Raji (cell line): Measurements from ENCODE around the gene GAL3ST1.

ENCODE experiments used
- POLR2A ChIP-seq: IDR thresholded peaks from 2 replicates; pipeline ENCODE4 v1.6.1; 2011; ENCODE audit warnings: low read depth, low read length, control low read depth; ENCODE audit not compliant: insufficient read depth

The GAL3ST1 gene

GRCh38 chr22:30574095-30574981, at the start of gene GAL3ST1:
Gene GAL3ST1, minus strand, starts transcription at chr22:30574665. Its CDS starts 17,273 bp downstream, at chr22:30557392.
- no peak for TF ChIP-seq POLR2A

- no peak for TF ChIP-seq POLR2A
Measured at GRCh38 chr22:30617819-30618218, 43.4 kb upstream of the GAL3ST1 start.

- no peak for TF ChIP-seq POLR2A
Measured at GRCh38 chr22:30615543-30615954, 41.1 kb upstream of the GAL3ST1 start.

- no peak for TF ChIP-seq POLR2A
Measured at GRCh38 chr22:30614879-30615278, 40.4 kb upstream of the GAL3ST1 start.

- TF ChIP-seq POLR2A = no peak
Measured at GRCh38 chr22:30614268-30614667, 39.8 kb upstream of the GAL3ST1 start.

- no peak for TF ChIP-seq POLR2A
Measured at GRCh38 chr22:30612789-30613188, 38.3 kb upstream of the GAL3ST1 start.

- TF ChIP-seq POLR2A = no peak
Measured at GRCh38 chr22:30611197-30611596, 36.7 kb upstream of the GAL3ST1 start.

GRCh38 chr22:30610299-30610698, 35.8 kb upstream of the GAL3ST1 start:
- TF ChIP-seq POLR2A = no peak

GRCh38 chr22:30609260-30610185, 35.1 kb upstream of the GAL3ST1 start:
- no peak for TF ChIP-seq POLR2A

- TF ChIP-seq POLR2A = no peak
Measured at GRCh38 chr22:30607939-30608338, 33.5 kb upstream of the GAL3ST1 start.

- TF ChIP-seq POLR2A = no peak
Measured at GRCh38 chr22:30607300-30607930, 33.0 kb upstream of the GAL3ST1 start.

- no peak for TF ChIP-seq POLR2A
Measured at GRCh38 chr22:30606455-30607299, 32.2 kb upstream of the GAL3ST1 start, which contains the start of gene TCN2. Gene TCN2, plus strand, starts transcription at chr22:30607174. Its CDS starts 158 bp downstream, at chr22:30607332.

GRCh38 chr22:30605449-30606110, 31.1 kb upstream of the GAL3ST1 start:
- TF ChIP-seq POLR2A = no peak

- no peak for TF ChIP-seq POLR2A
Measured at GRCh38 chr22:30604723-30605122, 30.3 kb upstream of the GAL3ST1 start.

- no peak for TF ChIP-seq POLR2A
Measured at GRCh38 chr22:30603801-30604200, 29.3 kb upstream of the GAL3ST1 start.
